Middle frontal gyrus (tissue), 1 donor: ENCODE measurements around the gene EGR4.

Experiments used
- DNase-seq: peaks from one replicate; pipeline ENCODE4 v3.0.0-alpha.2; 2015; ENCODE audit warnings: low spot score; ENCODE audit errors: extremely low spot score

The EGR4 gene

GRCh38 chr2:73290049-73290839 lies 3.1 kb downstream of the EGR4 start:
- DNase-seq: peak; percentile 38

GRCh38 chr2:73289304-73289703 lies 4.0 kb downstream of the EGR4 start:
- DNase-seq: no peak

GRCh38 chr2:73286134-73286655 lies 7.2 kb downstream of the EGR4 start:
- DNase-seq: no peak

DNA sequence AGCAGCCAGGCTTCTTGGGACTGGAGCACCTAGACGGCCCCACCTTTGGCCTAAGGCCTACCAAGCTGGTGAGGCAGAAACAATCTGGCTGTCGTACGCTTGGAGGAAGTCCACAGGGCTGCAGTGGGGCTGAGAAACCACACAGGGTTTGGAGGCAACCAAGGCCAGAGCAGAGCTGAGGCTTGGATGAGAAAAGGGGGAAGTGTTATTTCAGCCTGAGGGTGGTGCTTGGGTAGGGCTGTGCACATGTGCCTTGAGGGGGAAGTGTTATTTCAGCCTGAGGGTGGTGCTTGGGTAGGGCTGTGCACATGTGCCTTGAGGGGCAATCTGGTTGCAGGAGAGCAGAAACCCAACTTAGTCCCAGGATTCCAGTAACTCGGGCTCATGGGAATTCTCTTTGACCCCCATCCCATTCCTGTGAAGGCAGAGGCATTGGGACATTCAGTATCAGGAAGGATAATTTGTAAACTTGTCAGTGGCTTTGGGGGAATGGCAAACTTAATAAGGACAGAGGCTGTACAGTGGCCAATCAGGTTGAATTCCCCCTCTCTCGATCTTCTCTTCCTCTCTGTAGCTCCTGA lies 8.1 kb downstream of the EGR4 start:
- no peak for DNase-seq

DNA sequence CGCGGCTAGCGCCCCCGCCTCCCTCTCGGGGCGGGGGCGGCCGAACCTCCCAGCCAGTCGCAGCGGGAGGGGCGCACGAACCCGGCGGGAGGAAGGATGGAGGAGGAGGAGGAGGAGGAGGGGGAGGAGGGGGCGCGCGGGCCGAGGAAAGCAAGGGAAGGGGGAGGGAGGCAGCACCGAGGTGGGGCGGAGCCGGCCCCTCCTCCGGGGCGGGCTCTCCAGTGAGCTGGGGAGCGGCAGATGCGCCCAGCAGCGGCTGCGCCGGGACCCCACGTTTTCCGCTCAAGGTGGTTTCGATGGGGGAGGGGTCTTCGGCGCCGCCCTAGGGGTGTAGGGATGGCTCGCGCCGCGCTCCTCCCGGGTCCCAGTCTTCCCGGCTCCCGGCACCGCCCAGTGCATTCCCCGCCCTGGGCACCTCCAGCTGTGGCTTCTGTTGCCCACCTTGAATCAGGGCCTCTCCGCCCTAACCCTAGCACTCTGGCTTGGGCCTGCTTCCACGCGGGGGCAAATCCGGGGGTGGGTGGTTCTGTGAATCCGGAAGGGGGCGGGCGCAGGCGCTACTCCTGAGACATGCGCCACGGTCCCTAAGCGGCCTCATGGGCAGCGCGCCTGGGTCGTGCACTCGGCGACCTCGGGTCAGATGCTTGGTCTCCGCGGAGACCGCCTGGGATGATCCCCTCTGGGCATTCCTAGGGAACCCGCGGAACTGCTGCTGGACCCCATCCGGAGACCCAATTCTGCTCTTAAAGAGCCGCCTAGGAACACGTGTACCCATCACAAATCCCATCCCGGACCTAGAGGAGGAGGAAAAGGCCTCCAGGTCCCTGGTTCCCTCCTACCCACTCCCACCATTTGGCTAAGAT lies 8.8 kb downstream of the EGR4 start, which contains the start of gene FBXO41:
Gene FBXO41 (minus strand): TSS at position 183 of the 863 bp plus-strand sequence. CDS start 14,848 bp downstream, outside the sequence.
- DNase-seq: peak; percentile 47

- DNase-seq: no peak
These were observed 9.6 kb downstream of the EGR4 start for GRCh38 chr2:73283545-73284295.

DNA sequence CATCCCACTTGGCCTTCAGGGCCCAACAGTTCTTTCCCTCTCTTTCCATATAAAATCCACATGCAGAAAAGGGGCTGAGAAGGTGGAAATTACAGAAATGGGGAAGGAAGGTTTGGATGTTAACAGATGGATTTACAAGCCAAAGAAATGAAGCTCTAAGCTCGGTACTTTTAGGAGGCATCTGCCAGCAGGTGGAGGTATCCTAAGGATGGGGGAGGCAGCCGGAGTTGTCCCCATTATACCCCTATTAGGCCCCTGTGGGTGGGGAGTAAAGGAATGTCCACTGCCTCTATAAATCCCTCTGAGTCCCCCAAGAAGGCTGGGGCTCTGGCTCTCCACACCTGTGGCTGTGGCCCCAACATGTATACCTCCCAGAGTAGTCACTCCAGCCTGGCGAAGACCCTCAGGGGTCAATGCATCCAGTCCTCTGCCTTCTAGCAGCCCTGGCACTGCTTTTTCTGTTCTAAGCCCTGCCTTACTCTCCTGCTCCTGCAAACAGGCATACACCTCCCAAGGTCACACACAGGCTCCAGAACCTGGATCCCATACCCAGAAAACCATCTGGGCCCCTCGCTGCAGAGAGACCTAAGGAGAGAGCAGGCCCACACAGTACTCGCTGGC lies 10.3 kb downstream of the EGR4 start:
- no peak for DNase-seq

DNA sequence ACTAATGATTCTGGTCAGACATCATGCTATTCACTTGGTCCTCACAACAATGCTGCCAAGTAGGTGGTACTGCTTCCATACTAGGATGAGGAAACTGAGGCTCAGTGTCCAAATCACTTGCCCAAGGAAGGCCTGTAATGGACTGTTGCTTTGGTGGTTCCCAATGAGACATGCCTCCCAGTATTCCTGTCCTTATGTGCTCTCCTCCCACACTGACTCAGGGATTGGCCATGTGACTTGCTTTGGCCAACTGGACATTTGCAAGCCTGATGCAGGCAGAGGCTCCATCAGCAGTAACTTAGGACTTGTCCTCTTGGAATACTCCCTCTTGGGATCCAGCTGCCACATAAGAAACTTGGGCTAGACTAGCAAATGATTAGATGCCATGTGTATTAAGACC lies 12.1 kb downstream of the EGR4 start:
- DNase-seq: no peak

- DNase-seq: no peak
These were observed 13.5 kb downstream of the EGR4 start for GRCh38 chr2:73279852-73280251.

DNA sequence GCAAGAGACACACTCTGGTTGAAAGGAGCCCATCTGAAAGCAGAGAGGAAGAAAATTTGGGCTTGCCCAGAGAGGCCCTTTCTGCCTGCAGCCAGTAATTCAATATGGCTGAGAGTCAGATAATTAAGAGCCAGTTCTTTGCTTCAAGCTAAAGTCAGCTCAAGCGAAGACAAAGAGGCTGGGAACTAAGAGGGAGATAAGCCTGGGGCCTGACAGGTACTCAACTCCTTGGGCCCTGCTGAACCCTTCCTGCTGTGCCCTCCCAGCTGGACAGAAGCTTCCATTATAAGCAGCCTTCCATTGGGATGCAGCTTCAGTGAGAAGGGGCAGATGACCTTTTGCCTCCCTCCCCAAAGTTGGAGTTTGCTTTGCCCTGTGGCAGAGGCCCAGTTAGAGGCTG lies 21.1 kb downstream of the EGR4 start:
- DNase-seq: no peak

GRCh38 chr2:73269686-73270465 lies 23.5 kb downstream of the EGR4 start:
- no peak for DNase-seq

GRCh38 chr2:73268830-73269685 lies 24.3 kb downstream of the EGR4 start:
- DNase-seq: no peak

DNA sequence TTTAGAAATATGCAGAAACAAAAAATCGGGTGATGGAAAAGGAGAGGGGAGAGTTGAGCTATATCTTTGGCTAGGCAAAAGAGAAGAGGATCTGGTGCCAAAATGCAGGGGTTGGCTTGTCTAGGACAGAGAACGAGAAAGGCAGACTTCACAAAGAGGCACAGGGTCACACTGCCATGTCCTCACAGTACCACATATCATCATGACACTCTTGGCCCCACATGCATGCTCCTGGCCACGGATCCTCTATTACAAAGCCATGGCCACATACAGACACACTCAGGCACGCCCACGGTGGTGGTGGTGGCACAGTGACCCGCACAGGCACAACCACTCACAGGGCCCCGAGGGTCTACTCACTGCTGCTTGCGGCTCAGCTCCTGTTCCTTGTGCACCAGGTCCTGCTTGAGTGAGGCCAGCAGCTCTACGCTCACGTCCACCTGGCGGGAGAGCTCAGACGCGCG lies 24.9 kb downstream of the EGR4 start:
- DNase-seq: no peak

- no peak for DNase-seq
These were observed 26.3 kb downstream of the EGR4 start for GRCh38 chr2:73267008-73267407.

- DNase-seq: peak; percentile 24
These were observed 27.1 kb downstream of the EGR4 start for GRCh38 chr2:73266061-73266901.

DNA sequence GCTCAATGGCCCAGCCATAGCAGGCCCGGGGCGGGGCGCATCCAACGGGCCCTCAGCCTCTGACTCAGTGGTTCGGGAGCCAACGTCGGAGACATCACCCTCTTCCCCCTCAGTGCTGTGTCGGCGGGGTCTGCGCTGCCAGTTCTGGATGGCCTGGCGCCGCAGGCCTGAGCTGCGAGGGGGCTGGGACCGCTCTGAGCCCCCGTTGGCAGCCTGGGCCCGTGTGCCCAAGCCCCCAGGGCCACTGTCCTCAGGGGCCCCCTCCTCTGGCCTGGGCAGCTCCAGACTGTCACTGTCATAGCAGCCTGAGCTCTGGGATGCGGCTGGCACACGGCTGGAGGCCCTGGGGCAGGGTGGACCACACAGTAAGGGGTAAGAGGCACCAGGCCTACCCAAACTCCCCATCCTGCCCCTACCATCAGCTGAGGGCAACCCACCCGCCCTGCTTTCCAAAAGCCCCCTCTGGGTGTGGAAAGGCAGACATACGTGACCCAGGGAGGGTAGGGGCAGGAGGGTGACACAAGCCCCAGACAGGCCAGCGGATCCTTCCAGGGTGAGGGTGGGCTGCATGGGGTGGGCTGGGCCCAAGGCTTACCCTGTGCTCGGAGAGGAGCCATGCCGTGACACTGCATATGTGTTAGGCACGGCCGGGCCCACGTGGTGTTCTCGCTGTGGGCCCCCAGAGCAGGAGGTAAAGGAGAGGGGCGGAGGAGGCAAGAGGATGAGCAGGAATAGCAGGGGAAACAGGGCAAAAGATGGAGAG lies 27.9 kb downstream of the EGR4 start:
- no peak for DNase-seq

GRCh38 chr2:73264783-73265182 lies 28.6 kb downstream of the EGR4 start:
- DNase-seq: no peak
